ENCODE results near the gene HECW1.
"Not testable (repeated sequence)": the region's sequence is repeated elsewhere in the genome, so short reads cannot be mapped to it uniquely, and the experiment has no call there.

HECW1 gene

DNA sequence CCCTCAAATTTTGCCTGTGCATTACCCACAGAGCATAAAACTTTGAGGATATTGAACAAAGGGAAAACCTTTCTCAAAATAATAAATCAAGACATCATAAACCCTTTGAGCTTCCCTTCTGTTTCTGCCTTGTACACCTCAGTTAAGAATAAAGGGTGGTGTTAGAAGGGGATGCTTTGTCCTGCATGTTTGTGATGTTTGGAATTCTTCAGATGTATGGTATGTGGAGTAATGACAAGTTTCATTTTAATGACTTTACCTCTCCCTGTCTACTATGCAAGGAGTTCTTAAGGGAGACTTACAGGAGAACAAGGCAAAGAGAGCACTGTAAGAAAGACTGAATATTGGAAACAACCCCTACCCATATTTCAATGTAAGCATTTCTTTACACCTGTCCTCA is 99.2 kb downstream of the HECW1 start:
- no peak for DNase-seq

GRCh38 chr7:43212921-43213320 is 100.5 kb downstream of the HECW1 start:
- no peak for DNase-seq

GRCh38 chr7:43215061-43215460 is 102.6 kb downstream of the HECW1 start:
- DNase-seq = no peak

DNA sequence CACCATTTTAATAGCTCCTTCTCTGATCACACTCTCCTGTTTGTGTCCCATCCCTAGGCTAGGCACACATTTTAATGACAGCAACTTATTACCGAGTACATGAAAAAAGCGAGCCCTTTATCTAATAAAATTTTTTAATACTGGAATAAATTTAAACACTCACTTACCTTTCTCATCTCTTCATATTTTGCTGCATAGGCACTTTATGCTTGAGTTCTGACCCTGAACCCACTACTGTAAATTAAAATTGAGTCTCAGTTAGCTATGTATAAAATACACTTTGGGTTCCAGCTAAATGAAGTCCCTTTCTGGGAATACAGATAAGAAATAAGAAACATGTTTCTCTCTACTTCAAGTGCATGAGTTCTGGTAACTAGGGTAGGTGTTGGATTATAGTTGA is 104.6 kb downstream of the HECW1 start:
- DNase-seq = no peak

GRCh38 chr7:43218901-43219300 is 106.5 kb downstream of the HECW1 start:
- DNase-seq = not testable (repeated sequence)

GRCh38 chr7:43220250-43220649 is 107.8 kb downstream of the HECW1 start:
- no peak for DNase-seq

- DNase-seq = no peak
Measured at GRCh38 chr7:43220742-43221141, 108.3 kb downstream of the HECW1 start.

- no peak for DNase-seq
Measured at GRCh38 chr7:43229801-43230200, 117.4 kb downstream of the HECW1 start.

DNA sequence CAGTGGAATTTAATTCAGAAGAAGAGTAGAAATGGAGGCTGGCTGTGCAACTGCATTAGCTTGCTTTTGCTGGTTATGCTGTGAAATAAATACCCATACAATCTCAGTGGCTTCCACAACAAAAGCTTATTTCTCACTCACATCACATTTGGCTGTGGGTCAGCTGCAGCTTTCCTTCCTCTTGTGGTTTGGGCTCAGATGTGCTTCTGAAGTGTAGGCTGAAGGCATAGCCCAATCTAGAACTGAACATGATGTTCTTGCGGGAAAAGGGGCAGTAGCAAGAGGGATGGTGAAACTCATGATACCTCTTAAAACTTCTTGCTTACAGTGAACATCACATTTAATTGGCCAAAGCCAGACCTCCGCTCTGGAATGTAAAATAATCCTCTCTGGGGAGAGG is 119.9 kb downstream of the HECW1 start:
- no peak for DNase-seq

- no peak for DNase-seq
Measured at GRCh38 chr7:43234073-43234472, 121.6 kb downstream of the HECW1 start.

- DNase-seq = no peak
Measured at GRCh38 chr7:43234968-43235367, 122.5 kb downstream of the HECW1 start.

GRCh38 chr7:43240565-43240964 is 128.1 kb downstream of the HECW1 start:
- DNase-seq = no peak

DNA sequence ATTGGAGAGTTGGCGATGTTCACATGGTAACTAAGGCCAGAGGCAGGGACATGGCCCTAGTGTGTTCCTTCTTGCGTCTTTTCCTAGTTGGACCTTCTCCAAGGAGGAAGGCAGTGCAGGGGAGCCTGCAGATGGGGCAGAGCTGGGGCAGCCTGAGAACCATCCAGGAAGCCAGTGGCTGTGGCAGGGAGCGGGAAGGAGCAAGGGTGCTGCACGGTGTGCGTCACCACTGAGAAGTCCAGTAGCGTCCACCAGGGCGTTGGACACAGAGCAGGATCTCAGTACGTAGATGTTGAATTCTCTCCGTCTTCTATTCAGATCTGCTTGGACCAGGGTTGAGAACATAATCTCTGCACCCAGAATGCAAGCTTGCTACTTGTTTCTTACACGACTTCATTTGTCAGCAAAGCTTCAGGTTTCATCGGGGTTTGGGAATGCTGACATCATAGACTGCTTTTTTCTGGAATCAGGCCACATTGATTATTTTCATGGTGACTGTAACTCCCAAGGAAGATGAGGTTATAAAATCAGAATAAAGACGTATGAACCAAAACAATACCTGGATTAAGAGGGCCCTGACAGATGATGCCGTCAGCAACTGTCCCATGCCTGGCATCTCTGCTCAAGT is 130.3 kb downstream of the HECW1 start:
- DNase-seq = no peak

DNA sequence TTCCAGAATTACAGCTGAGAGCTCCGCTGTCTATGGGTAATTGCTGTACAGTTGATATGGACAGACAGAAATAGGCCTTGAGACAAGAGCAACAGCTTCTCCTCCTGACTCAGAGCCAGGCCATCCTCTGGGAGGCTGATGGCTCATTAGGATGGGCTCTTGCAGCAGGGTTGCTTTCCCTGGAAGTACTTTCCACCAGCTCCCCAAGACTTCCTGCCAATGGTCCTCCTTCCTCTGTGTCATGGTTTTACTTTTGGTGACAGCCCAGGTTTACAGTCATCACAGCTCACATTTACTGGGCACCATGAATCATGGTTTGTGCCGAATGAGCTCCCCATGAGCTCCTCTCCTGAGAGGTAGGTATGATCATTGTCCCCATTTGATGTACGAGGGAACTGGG is 131.8 kb downstream of the HECW1 start:
- DNase-seq = no peak

GRCh38 chr7:43244784-43245183 is 132.3 kb downstream of the HECW1 start:
- DNase-seq = no peak

DNA sequence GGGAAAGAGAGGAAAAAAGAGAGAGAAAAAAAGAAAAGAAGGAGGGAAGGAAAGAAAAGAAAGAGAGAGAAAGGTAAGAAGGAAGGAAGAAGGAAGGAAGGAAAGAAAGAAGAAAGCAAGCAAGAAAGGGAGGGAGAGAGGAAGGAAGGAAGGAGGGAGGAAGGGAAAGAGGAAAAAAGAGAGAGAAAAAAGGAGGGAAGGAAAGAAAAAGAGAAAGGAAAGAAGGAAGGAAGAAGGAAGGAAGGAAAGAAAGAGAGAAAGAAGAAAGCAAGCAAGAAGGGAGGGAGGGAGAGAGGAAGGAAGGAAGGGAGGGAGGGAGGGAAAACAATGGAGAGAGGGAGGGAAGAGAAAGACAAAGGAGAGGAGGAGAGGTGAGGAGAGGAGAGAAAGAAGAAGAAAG is 135.3 kb downstream of the HECW1 start:
- no peak for DNase-seq

GRCh38 chr7:43248553-43248952 is 136.1 kb downstream of the HECW1 start:
- no peak for DNase-seq

DNA sequence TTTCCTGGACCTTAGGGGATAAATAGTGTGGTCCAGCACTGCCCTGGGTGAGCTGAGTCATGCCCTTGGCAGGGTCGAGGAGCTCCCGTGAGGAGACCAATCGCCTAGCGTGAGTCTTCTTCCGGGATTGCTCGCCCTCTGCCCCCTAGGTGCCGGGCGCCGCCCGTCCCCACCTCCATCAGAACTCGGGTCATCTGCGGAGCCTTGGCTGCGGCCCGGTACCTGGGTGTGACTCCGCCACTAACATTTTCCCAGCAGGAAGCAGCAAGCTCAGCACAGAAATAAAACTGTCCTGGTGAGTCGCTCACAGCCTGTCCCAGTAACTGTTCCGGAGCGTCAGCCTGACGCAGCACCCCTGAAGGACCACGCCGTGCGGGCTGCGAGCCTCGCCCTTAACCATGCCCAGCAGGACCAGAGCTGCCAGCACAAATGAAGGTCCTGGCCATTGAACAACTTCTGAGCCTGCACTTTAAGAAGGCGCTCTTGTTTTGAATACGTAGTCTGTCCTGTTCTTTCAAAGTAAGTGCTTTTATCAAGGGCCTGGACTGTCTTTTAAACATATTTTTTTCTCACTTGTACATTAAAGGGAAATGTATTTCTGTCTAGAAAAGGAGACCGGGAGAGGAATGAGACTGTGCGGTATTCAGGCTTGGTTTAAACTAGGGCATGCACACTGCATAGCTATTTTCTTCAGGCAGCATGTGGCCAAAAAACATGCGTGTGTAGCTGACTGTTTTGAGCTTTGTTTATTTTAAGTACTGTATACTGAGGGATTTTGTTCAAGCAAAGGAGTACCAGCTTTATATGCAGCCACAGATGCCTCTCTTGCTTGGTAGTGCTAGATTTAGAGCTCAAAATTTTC is 136.7 kb downstream of the HECW1 start:
- no peak for DNase-seq

GRCh38 chr7:43249823-43250145 is 137.3 kb downstream of the HECW1 start:
- no peak for DNase-seq

GRCh38 chr7:43260980-43261878 is 148.8 kb downstream of the HECW1 start:
- DNase-seq = peak; percentile 49

- DNase-seq = no peak
Measured at GRCh38 chr7:43265139-43265538, 152.7 kb downstream of the HECW1 start.

DNA sequence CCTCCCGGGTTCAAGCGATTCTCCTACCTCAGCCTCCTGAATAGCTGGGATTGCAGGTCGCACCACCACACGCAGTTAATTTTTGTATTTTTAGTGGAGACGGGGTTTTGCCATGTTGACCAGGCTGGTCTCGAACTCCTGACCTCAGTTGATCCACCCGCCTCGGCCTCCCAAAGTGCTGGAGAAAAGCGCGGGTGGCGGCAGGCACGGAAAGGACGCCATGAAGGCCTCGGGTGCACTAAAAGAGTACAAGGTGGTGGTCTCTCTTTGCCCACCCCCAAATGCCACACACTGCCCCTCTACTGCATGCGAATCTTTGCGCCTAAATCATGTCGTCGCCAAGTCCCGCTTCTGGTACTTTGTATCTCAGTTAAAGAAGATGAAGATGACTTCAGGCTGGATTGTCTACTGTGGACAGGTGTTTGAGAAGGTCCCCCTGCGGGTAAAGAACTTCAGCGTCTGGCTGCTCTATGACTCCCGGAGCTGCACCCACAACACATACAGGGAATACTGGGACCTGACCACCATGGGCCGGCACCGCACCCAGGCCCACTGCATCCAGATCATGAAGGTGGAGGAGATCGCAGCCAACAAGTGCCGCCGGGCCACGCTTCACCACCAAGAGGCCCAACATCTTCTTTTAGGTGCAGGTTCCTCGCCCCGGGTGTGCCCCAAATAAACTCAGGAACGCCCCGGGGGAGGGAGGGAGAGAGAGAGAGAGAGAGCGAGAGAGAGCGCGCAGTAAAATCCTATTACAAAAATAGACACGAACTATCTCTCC is 161.7 kb downstream of the HECW1 start:
- no peak for DNase-seq

DNA sequence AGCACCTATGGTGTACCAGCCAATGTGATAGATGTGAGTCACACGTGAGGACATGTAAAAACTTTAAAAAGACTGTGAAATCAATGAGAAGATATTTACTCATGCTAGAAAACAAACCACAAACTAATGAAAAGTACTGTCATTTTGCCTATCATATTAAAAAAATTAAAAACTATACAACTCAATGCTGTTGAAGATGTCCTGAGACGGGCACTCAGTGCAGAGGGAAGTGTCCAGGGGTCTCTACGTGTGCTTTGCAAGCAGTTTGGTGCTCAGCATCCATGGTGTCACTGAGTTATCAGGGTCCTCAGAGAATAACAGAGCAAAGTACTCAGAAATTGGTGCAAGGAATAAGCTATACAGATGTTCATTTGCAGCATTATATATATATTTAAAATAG is 162.3 kb downstream of the HECW1 start:
- DNase-seq = no peak
